Esophagus muscularis mucosa (tissue), 4 donors: ENCODE results near the gene OBI1.

ENCODE experiments used
- EP300 ChIP-seq: sonication (generic); formaldehyde crosslinking; IDR thresholded peaks from one replicate; pipeline ENCODE4 v1.6.1; 2017; ENCODE audit warnings: antibody characterized with exemption
- POLR2A ChIP-seq: fragments of 450-650 bp; IDR thresholded peaks from one replicate; pipeline ENCODE4 v1.6.1; 2017; ENCODE audit warnings: antibody characterized with exemption, moderate library complexity, mild to moderate bottlenecking, low read depth
- POLR2AphosphoS5 ChIP-seq, 2 donors: sonication (generic); formaldehyde crosslinking; IDR thresholded peaks; one replicate each; pipeline ENCODE4 v1.6.1; 2017; ENCODE audit warnings: antibody characterized with exemption in 2 of 2
- TF ChIP-seq, protein P1 (sequence below), 3 experiments: fragments of 200-600 bp in 2 of 3; fragments of 450-650 bp in 1 of 3; sonication (generic) in 2 of 3; IDR thresholded peaks; one replicate each; pipeline ENCODE4 v1.5.1; 2017 to 2019; ENCODE audit warnings: antibody characterized with exemption in 3 of 3, mild to moderate bottlenecking in 2 of 3, moderate library complexity in 1 of 3

DNA sequence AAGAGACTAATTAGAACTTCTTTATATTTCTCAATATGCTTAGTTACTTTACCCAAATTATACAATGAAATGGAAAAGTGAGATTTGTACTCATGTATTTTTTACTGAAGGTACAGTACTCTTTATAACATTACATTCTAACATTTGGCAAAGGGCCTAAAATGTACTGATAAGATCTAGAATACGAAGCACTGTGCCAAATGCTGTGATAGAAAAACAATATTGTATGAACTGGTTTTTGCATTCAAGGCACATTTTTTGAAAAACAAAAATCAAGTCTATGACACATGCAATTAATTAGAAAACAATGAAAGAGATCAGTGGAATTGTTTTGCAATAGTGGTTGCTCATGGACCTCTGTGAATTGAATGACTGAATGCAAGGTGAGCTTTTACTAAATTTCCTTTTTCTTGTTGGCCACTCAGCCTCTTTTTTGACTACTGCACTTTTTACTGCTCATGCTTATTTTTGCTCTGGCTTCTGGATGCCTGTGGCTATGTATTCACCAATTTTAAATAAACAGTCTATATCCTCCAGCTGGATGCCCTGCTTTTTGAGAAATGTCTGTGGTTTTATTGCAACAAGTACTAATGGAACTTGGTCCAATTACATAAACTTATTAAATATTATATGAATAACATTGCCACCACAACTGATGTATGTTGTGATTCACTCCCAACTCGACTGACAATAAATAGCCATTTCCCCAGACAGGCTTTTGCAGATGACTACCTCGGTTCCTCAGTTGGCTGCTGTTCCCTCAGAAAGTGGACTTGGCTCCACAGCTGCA is 41.4 kb upstream of the OBI1 start:
- TF ChIP-seq, protein P1, sequence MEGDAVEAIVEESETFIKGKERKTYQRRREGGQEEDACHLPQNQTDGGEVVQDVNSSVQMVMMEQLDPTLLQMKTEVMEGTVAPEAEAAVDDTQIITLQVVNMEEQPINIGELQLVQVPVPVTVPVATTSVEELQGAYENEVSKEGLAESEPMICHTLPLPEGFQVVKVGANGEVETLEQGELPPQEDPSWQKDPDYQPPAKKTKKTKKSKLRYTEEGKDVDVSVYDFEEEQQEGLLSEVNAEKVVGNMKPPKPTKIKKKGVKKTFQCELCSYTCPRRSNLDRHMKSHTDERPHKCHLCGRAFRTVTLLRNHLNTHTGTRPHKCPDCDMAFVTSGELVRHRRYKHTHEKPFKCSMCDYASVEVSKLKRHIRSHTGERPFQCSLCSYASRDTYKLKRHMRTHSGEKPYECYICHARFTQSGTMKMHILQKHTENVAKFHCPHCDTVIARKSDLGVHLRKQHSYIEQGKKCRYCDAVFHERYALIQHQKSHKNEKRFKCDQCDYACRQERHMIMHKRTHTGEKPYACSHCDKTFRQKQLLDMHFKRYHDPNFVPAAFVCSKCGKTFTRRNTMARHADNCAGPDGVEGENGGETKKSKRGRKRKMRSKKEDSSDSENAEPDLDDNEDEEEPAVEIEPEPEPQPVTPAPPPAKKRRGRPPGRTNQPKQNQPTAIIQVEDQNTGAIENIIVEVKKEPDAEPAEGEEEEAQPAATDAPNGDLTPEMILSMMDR (IDR thresholded peaks at IDR 0.05): no peak
- TF ChIP-seq POLR2AphosphoS5 (IDR thresholded peaks at IDR 0.05) (no peak), POLR2A (no peak), EP300 (no peak)
